Hepatocyte (in vitro differentiated cells): ENCODE results near the gene ZNF77. TPM values are rescaled to one million over a fixed set of nuclear protein-coding genes. Genes with fewer than 3 reads are reported as not detected.

Experiments
- DNase-seq: peaks from one replicate; pipeline ENCODE4 v3.0.0-alpha.2; 2016; ENCODE audit warnings: low spot score
- H2AFZ ChIP-seq: fragments of 200-600 bp; sonication (generic); 2 replicates; pipeline ENCODE4 v1.6.0; 2016; ENCODE audit warnings: antibody characterized with exemption, mild to moderate bottlenecking
- H3K27ac ChIP-seq: fragments of 200-600 bp; sonication (generic); 2 replicates; pipeline ENCODE4 v1.5.1; 2016; ENCODE audit warnings: mild to moderate bottlenecking
- H3K27me3 ChIP-seq: fragments of 200-600 bp; sonication (generic); 2 replicates; pipeline ENCODE4 v1.6.1; 2016
- H3K36me3 ChIP-seq: fragments of 200-600 bp; sonication (generic); replicated peaks from 2 replicates; pipeline ENCODE4 v1.5.1; 2016; ENCODE audit warnings: low read depth; ENCODE audit not compliant: insufficient read depth
- H3K4me1 ChIP-seq: fragments of 200-600 bp; sonication (generic); 2 replicates; pipeline ENCODE4 v1.5.1; 2016; ENCODE audit warnings: mild to moderate bottlenecking, moderate library complexity; ENCODE audit not compliant: insufficient read depth
- H3K4me2 ChIP-seq: fragments of 200-600 bp; sonication (generic); 2 replicates; pipeline ENCODE4 v1.6.0; 2016
- H3K4me3 ChIP-seq: fragments of 200-600 bp; sonication (generic); 2 replicates; pipeline ENCODE4 v1.5.1; 2016; ENCODE audit warnings: mild to moderate bottlenecking
- H3K79me2 ChIP-seq: fragments of 200-600 bp; sonication (generic); 2 replicates; pipeline ENCODE4 v1.6.0; 2017; ENCODE audit warnings: mild to moderate bottlenecking
- H3K9me2 ChIP-seq: fragments of 200-600 bp; sonication (generic); replicated peaks from 2 replicates; pipeline ENCODE4 v1.6.0; 2017; ENCODE audit warnings: mild to moderate bottlenecking; ENCODE audit not compliant: insufficient read depth
- H3K9me3 ChIP-seq: fragments of 200-600 bp; sonication (generic); 2 replicates; pipeline ENCODE4 v1.5.1; 2016; ENCODE audit warnings: low read depth, mild to moderate bottlenecking
- H4K20me1 ChIP-seq: fragments of 200-600 bp; sonication (generic); 2 replicates; pipeline ENCODE4 v1.6.0; 2016; ENCODE audit warnings: mild to moderate bottlenecking; ENCODE audit not compliant: insufficient read depth, poor library complexity, severe bottlenecking
- EZH2 ChIP-seq: fragments of 200-600 bp; sonication (generic); IDR thresholded peaks from 2 replicates; pipeline ENCODE4 v1.6.1; 2016; ENCODE audit warnings: antibody characterized with exemption, mild to moderate bottlenecking, borderline replicate concordance
- EZH2phosphoT487 ChIP-seq: fragments of 200-600 bp; sonication (generic); IDR thresholded peaks from one replicate; pipeline ENCODE4 v1.6.1; 2018; ENCODE audit warnings: antibody characterized with exemption, mild to moderate bottlenecking, low read depth, moderate library complexity; ENCODE audit not compliant: unreplicated experiment, severe bottlenecking
- WGBS: methylation state at CpG from one replicate; pipeline ENCODE4 v1.1.6; 2016; ENCODE audit warnings: low lambda C conversion rate; ENCODE audit errors: missing lambda C conversion rate; 5-methylcytosine and 5-hydroxymethylcytosine counted together
- polyA plus RNA-seq: library from polyadenylated mRNA; unstranded; fragments of >200 nt; fragmentation: Nextera tagmentation; extraction: Ambion mirVana; gene quantifications from 2 replicates; pipeline ENCODE4 v1.2.1, GENCODE V29; 2016
- total RNA-seq: library from RNA; depleted of rRNA; stranded (reverse); fragments of >200 nt; gene quantifications from 2 replicates; pipeline ENCODE4 v1.2.3, GENCODE V29; 2014
- TF ChIP-seq, protein P1 (sequence below): fragments of 200-600 bp; sonication (generic); IDR thresholded peaks from 2 replicates; pipeline ENCODE4 v1.5.1; 2016; ENCODE audit warnings: antibody characterized with exemption, mild to moderate bottlenecking; ENCODE audit not compliant: poor library complexity

ZNF77 gene
- total and polyA plus RNA-seq, 2 experiments from 2014 or later: 1.8 to 3.4 TPM

DNA sequence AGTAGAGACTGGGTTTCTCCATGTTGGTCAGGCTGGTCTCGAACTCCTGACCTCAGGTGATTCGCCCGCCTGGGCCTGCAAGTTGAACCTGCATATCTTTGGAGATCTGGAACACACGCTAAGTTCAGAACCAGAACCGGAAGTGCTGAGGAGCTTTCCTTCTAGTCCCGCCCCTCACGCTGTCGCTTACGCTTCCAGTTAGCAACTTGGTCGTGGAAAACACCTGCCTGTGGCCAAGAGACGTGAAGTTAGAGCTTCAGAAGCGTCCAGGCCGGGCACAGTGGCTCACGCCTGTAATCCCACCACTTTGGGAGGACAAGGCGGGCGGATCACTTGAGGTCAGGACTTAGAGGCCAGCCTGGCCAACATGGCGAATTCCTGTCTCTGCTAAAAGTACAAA lies 59.0 kb downstream of the ZNF77 start:
- 94% methylated on average over 17 of the region's 17 CpGs for WGBS
- H3K9me3 ChIP-seq: no peaks in the 10 kb centered on the region
- H3K36me3 ChIP-seq: no peaks in the 10 kb centered on the region
- no peaks in the 10 kb centered on the region for H3K4me1 ChIP-seq
- no peak for DNase-seq
- H3K79me2 ChIP-seq: no peaks in the 10 kb centered on the region
- H3K27ac ChIP-seq: no peak overlapping the region
- H3K4me3 ChIP-seq: no peak overlapping the region
- no peaks in the 10 kb centered on the region for H3K27me3 ChIP-seq
- H2AFZ ChIP-seq: no peak overlapping the region
- H4K20me1 ChIP-seq: no peaks in the 10 kb centered on the region
- TF ChIP-seq, protein P1, sequence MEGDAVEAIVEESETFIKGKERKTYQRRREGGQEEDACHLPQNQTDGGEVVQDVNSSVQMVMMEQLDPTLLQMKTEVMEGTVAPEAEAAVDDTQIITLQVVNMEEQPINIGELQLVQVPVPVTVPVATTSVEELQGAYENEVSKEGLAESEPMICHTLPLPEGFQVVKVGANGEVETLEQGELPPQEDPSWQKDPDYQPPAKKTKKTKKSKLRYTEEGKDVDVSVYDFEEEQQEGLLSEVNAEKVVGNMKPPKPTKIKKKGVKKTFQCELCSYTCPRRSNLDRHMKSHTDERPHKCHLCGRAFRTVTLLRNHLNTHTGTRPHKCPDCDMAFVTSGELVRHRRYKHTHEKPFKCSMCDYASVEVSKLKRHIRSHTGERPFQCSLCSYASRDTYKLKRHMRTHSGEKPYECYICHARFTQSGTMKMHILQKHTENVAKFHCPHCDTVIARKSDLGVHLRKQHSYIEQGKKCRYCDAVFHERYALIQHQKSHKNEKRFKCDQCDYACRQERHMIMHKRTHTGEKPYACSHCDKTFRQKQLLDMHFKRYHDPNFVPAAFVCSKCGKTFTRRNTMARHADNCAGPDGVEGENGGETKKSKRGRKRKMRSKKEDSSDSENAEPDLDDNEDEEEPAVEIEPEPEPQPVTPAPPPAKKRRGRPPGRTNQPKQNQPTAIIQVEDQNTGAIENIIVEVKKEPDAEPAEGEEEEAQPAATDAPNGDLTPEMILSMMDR: no peak
- TF ChIP-seq EZH2phosphoT487 (no peak), EZH2 (no peak)
- no peaks in the 10 kb centered on the region for H3K9me2 ChIP-seq
- no peak overlapping the region for H3K4me2 ChIP-seq

GRCh38 chr19:2883686-2884439 lies 60.9 kb downstream of the ZNF77 start:
- no peak for DNase-seq
- 82% methylated on average over 14 of the region's 14 CpGs for WGBS

More at GRCh38 chr19:2883686-2884439, 60.9 kb downstream of the ZNF77 start:
- no peaks in the 10 kb centered on the region for H3K4me1 ChIP-seq
- no peak overlapping the region for H3K4me2 ChIP-seq
- H3K27ac ChIP-seq: no peak overlapping the region
- H4K20me1 ChIP-seq: no peaks in the 10 kb centered on the region
- H3K79me2 ChIP-seq: no peaks in the 10 kb centered on the region
- TF ChIP-seq EZH2: no peak
- TF ChIP-seq EZH2phosphoT487: no peak
- TF ChIP-seq, protein P1: no peak
- no peaks in the 10 kb centered on the region for H3K27me3 ChIP-seq
- H3K36me3 ChIP-seq: no peaks in the 10 kb centered on the region
- H2AFZ ChIP-seq: no peak overlapping the region
- no peaks in the 10 kb centered on the region for H3K9me2 ChIP-seq
- no peaks in the 10 kb centered on the region for H3K9me3 ChIP-seq
- H3K4me3 ChIP-seq: no peak overlapping the region

Other genes with a start within 250 kb of the ZNF77 start
- gene GNG7, start 242.3 kb downstream of the ZNF77 start, total RNA-seq: 1.2 and 1.3 TPM in 2 replicates
- 1.9 and 3.3 TPM in 2 replicates for gene GNG7, start 242.3 kb downstream of the ZNF77 start, polyA plus RNA-seq
- gene DIRAS1, start 223.6 kb downstream of the ZNF77 start, total RNA-seq: 1.4 and 1.5 TPM in 2 replicates
- gene DIRAS1, start 223.6 kb downstream of the ZNF77 start, polyA plus RNA-seq: 2.0 and 2.4 TPM in 2 replicates
- 31.4 and 36.1 TPM in 2 replicates for gene SLC39A3, start 205.0 kb downstream of the ZNF77 start, total RNA-seq
- gene SLC39A3, start 205.0 kb downstream of the ZNF77 start, polyA plus RNA-seq: 37.4 and 44.3 TPM in 2 replicates
- gene SGTA, start 161.7 kb downstream of the ZNF77 start, total RNA-seq: 33.4 and 37.4 TPM in 2 replicates
- gene SGTA, start 161.7 kb downstream of the ZNF77 start, polyA plus RNA-seq: 62.8 and 65.8 TPM in 2 replicates
- gene THOP1, start 159.5 kb downstream of the ZNF77 start, total RNA-seq: 49.4 and 64.3 TPM in 2 replicates
- 56.8 and 61.4 TPM in 2 replicates for gene THOP1, start 159.5 kb downstream of the ZNF77 start, polyA plus RNA-seq
- 4.0 and 5.3 TPM in 2 replicates for gene ZNF554, start 125.1 kb downstream of the ZNF77 start, total RNA-seq
- 5.0 and 5.5 TPM in 2 replicates for gene ZNF554, start 125.1 kb downstream of the ZNF77 start, polyA plus RNA-seq
- gene ZNF555, start 103.5 kb downstream of the ZNF77 start, total RNA-seq: 6.4 and 7.4 TPM in 2 replicates
- gene ZNF555, start 103.5 kb downstream of the ZNF77 start, polyA plus RNA-seq: 2.7 and 3.0 TPM in 2 replicates
- gene ZNF556, start 77.6 kb downstream of the ZNF77 start, total RNA-seq: 0.03 TPM in 1 of 2 replicates, not detected in the other
- gene ZNF556, start 77.6 kb downstream of the ZNF77 start, polyA plus RNA-seq: not detected in 2 replicates
- gene ZNF57, start 44.0 kb downstream of the ZNF77 start, total RNA-seq: 8.4 and 10.0 TPM in 2 replicates
- gene ZNF57, start 44.0 kb downstream of the ZNF77 start, polyA plus RNA-seq: 12.8 and 13.2 TPM in 2 replicates
- 1.2 and 4.7 TPM in 2 replicates for gene TLE6, start 32.6 kb upstream of the ZNF77 start, total RNA-seq
- gene TLE6, start 32.6 kb upstream of the ZNF77 start, polyA plus RNA-seq: 1.2 and 3.9 TPM in 2 replicates
- gene TLE2, start 84.3 kb upstream of the ZNF77 start, total RNA-seq: 25.4 and 36.2 TPM in 2 replicates
- gene TLE2, start 84.3 kb upstream of the ZNF77 start, polyA plus RNA-seq: 71.1 and 82.0 TPM in 2 replicates
- 241 and 260 TPM in 2 replicates for gene TLE5, start 117.5 kb upstream of the ZNF77 start, total RNA-seq
- 308 and 340 TPM in 2 replicates for gene TLE5, start 117.5 kb upstream of the ZNF77 start, polyA plus RNA-seq
- gene GNA11, start 149.4 kb upstream of the ZNF77 start, total RNA-seq: 53.8 and 60.2 TPM in 2 replicates
- gene GNA11, start 149.4 kb upstream of the ZNF77 start, polyA plus RNA-seq: 100 and 115 TPM in 2 replicates
- 0.24 and 1.5 TPM in 2 replicates for gene GNA15, start 191.1 kb upstream of the ZNF77 start, total RNA-seq
- gene GNA15, start 191.1 kb upstream of the ZNF77 start, polyA plus RNA-seq: 0.29 and 0.45 TPM in 2 replicates
- 0.07 TPM in 1 of 2 replicates, not detected in the other for gene S1PR4, start 233.8 kb upstream of the ZNF77 start, total RNA-seq
- gene S1PR4, start 233.8 kb upstream of the ZNF77 start, polyA plus RNA-seq: 0.16 TPM in 1 of 2 replicates, not detected in the other
- gene NCLN, start 241.0 kb upstream of the ZNF77 start, total RNA-seq: 42.8 and 44.9 TPM in 2 replicates
- gene NCLN, start 241.0 kb upstream of the ZNF77 start, polyA plus RNA-seq: 85.5 and 94.2 TPM in 2 replicates